ENCODE measurements around the gene TGFBR3.
"Not testable (repeated sequence)": the region's sequence is repeated elsewhere in the genome, so short reads cannot be mapped to it uniquely, and the experiment has no call there.

TGFBR3 gene

GRCh38 chr1:91682882-91683597 lies 202.9 kb downstream of the TGFBR3 start:
- no peak for DNase-seq (ENCODE audit: low spot score)

- no peak for DNase-seq (ENCODE audit: low spot score)
These were observed 205.3 kb downstream of the TGFBR3 start for GRCh38 chr1:91680556-91681155.

GRCh38 chr1:91679446-91679845 lies 206.5 kb downstream of the TGFBR3 start:
- no peak for DNase-seq (ENCODE audit: low spot score)

GRCh38 chr1:91676030-91676429 lies 209.9 kb downstream of the TGFBR3 start:
- DNase-seq (ENCODE audit: low spot score): no peak

- no peak for DNase-seq (ENCODE audit: low spot score)
These were observed 211.8 kb downstream of the TGFBR3 start for GRCh38 chr1:91674107-91674506.

GRCh38 chr1:91673613-91674012 lies 212.3 kb downstream of the TGFBR3 start:
- DNase-seq (ENCODE audit: low spot score): no peak

GRCh38 chr1:91672601-91673161 lies 213.3 kb downstream of the TGFBR3 start:
- DNase-seq (ENCODE audit: low spot score): no peak

GRCh38 chr1:91670781-91671180 lies 215.2 kb downstream of the TGFBR3 start:
- DNase-seq (ENCODE audit: low spot score): no peak

- DNase-seq (ENCODE audit: low spot score): no peak
These were observed 216.2 kb downstream of the TGFBR3 start for GRCh38 chr1:91669584-91670350.

GRCh38 chr1:91666651-91667050 lies 219.3 kb downstream of the TGFBR3 start:
- not testable (repeated sequence) for DNase-seq (ENCODE audit: low spot score)

GRCh38 chr1:91661121-91661520 lies 224.8 kb downstream of the TGFBR3 start:
- DNase-seq (ENCODE audit: low spot score): no peak

- no peak for DNase-seq (ENCODE audit: low spot score)
These were observed 225.2 kb downstream of the TGFBR3 start for GRCh38 chr1:91660708-91661107.

GRCh38 chr1:91655912-91656449 lies 230.0 kb downstream of the TGFBR3 start:
- no peak for DNase-seq (ENCODE audit: low spot score)

- DNase-seq (ENCODE audit: low spot score): no peak
These were observed 232.8 kb downstream of the TGFBR3 start for GRCh38 chr1:91653183-91653582.

GRCh38 chr1:91651661-91652071 lies 234.3 kb downstream of the TGFBR3 start:
- no peak for DNase-seq (ENCODE audit: low spot score)

- DNase-seq (ENCODE audit: low spot score): no peak
These were observed 234.7 kb downstream of the TGFBR3 start for GRCh38 chr1:91651243-91651642.

- DNase-seq (ENCODE audit: low spot score): no peak
These were observed 235.2 kb downstream of the TGFBR3 start for GRCh38 chr1:91650764-91651163.

GRCh38 chr1:91647061-91647460 lies 238.9 kb downstream of the TGFBR3 start:
- DNase-seq (ENCODE audit: low spot score): peak; percentile 14

- DNase-seq (ENCODE audit: low spot score): no peak
These were observed 240.9 kb downstream of the TGFBR3 start for GRCh38 chr1:91645031-91645430.

- no peak for DNase-seq (ENCODE audit: low spot score)
These were observed 242.5 kb downstream of the TGFBR3 start for GRCh38 chr1:91643431-91643830.

GRCh38 chr1:91640877-91641526 lies 244.9 kb downstream of the TGFBR3 start:
- DNase-seq (ENCODE audit: low spot score): no peak

GRCh38 chr1:91637539-91637994 lies 248.4 kb downstream of the TGFBR3 start:
- DNase-seq (ENCODE audit: low spot score): no peak
